ENCODE measurements around the gene AHCTF1. TPM values are rescaled to one million over a fixed set of nuclear protein-coding genes. Genes with fewer than 3 reads are reported as not detected.
"Not testable (repeated sequence)": the region's sequence is repeated elsewhere in the genome, so short reads cannot be mapped to it uniquely, and the experiment has no call there.

Gene AHCTF1
- total RNA-seq, 1 donor from 2014 or later, result 24.8 TPM

GRCh38 chr1:246891105-246891504 is 40.6 kb downstream of the AHCTF1 start:
- Mint-ChIP-seq H3K36me3 (ENCODE audit: low read depth) (peaks cover 34% of the 10 kb centered on the region), H3K9me3 (ENCODE audit: low read depth) (no peaks in the 10 kb centered on the region), H3K27me3 (ENCODE audit: low read depth) (no peaks in the 10 kb centered on the region), H3K4me3 (ENCODE audit: unreplicated experiment) (no peak overlapping the region), H3K4me1 (ENCODE audit: low read depth) (no peaks in the 10 kb centered on the region), H3K27ac (ENCODE audit: unreplicated experiment) (no peak overlapping the region)
- no peak for DNase-seq (ENCODE audit: low spot score)
- TF ChIP-seq CTCF (IDR thresholded peaks at IDR 0.05), result no peak

GRCh38 chr1:246888522-246888921 is 43.2 kb downstream of the AHCTF1 start:
- Mint-ChIP-seq H3K4me1 (ENCODE audit: low read depth) (no peaks in the 10 kb centered on the region), H3K27ac (ENCODE audit: unreplicated experiment) (no peak overlapping the region), H3K9me3 (ENCODE audit: low read depth) (no peaks in the 10 kb centered on the region), H3K36me3 (ENCODE audit: low read depth) (peaks cover 23% of the 10 kb centered on the region), H3K4me3 (ENCODE audit: unreplicated experiment) (no peak overlapping the region), H3K27me3 (ENCODE audit: low read depth) (no peaks in the 10 kb centered on the region)
- no peak for DNase-seq (ENCODE audit: low spot score)
- TF ChIP-seq CTCF (IDR thresholded peaks at IDR 0.05), result no peak

GRCh38 chr1:246885389-246885788 is 46.4 kb downstream of the AHCTF1 start:
- DNase-seq (ENCODE audit: low spot score); H3K4me1 Mint-ChIP-seq (ENCODE audit: low read depth); H3K27me3 Mint-ChIP-seq (ENCODE audit: low read depth); H3K4me3 Mint-ChIP-seq (ENCODE audit: unreplicated experiment); H3K9me3 Mint-ChIP-seq (ENCODE audit: low read depth); H3K27ac Mint-ChIP-seq (ENCODE audit: unreplicated experiment): not testable (repeated sequence)
- peaks cover 16% of the 10 kb centered on the region for H3K36me3 Mint-ChIP-seq (ENCODE audit: low read depth)

- Mint-ChIP-seq H3K4me3 (ENCODE audit: unreplicated experiment) (no peak overlapping the region), H3K27ac (ENCODE audit: unreplicated experiment) (no peak overlapping the region)
- DNase-seq (ENCODE audit: low spot score), result no peak
Measured at GRCh38 chr1:246878551-246878950, 53.2 kb downstream of the AHCTF1 start.

GRCh38 chr1:246876431-246876830 is 55.3 kb downstream of the AHCTF1 start:
- DNase-seq (ENCODE audit: low spot score), result no peak
- Mint-ChIP-seq H3K4me1 (ENCODE audit: low read depth) (peaks cover 9% of the 10 kb centered on the region), H3K27me3 (ENCODE audit: low read depth) (no peaks in the 10 kb centered on the region), H3K4me3 (ENCODE audit: unreplicated experiment) (no peak overlapping the region), H3K27ac (ENCODE audit: unreplicated experiment) (no peak overlapping the region), H3K36me3 (ENCODE audit: low read depth) (peaks cover 16% of the 10 kb centered on the region), H3K9me3 (ENCODE audit: low read depth) (no peaks in the 10 kb centered on the region)
- no peak for TF ChIP-seq CTCF (IDR thresholded peaks at IDR 0.05)

More at GRCh38 chr1:246878551-246878950, 53.2 kb downstream of the AHCTF1 start:
- Mint-ChIP-seq H3K9me3 (ENCODE audit: low read depth) (no peaks in the 10 kb centered on the region), H3K36me3 (ENCODE audit: low read depth) (peaks cover 15% of the 10 kb centered on the region), H3K27me3 (ENCODE audit: low read depth) (no peaks in the 10 kb centered on the region), H3K4me1 (ENCODE audit: low read depth) (peaks cover 9% of the 10 kb centered on the region)
- TF ChIP-seq CTCF (IDR thresholded peaks at IDR 0.05), result no peak

Data from chondrocyte (in vitro differentiated cells).